Measurements from ENCODE around the gene MAGOHB.
"Not testable (repeated sequence)": the region's sequence is repeated elsewhere in the genome, so short reads cannot be mapped to it uniquely, and the experiment has no call there.

The MAGOHB gene

DNA sequence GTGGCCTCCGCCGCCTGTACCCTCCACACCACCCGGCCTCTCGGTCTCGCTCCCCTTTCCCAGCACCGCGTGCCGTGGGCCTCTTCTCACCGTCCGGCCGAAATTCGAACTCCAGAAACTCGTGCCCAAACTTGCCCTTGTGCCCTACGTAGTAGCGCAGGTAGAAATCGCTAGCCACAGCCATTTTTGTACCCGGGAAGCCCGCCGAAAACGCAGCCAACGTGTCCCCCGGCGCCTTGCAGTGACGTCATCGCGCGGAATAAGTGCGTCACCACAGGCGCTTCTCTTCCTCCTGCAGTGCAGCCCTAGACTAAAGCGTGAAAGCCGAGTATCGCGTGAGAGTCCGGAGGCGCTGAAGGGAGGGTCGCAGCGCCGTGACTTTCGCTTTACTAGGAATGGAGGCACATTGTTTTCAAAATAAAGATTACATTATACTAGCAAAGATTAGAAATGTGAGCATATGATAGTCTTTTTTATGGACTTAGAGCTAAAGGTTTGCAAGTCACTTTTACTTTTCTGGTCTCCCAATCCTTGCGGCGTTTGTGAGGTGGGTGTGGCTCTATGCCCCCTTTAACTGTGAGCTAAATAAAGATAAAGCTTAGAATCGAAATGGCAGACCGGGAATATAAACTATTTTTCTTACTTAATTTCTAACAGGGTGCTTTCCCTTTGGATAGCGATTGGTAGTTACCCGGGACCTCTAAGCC, at the start of gene MAGOHB:
TSS of gene MAGOHB (minus strand) at position 261 of the 707 bp plus-strand sequence. CDS start at position 184, 77 bp downstream.
- DNase-seq (ENCODE audit: low read depth): peak; percentile 96
- TF ChIP-seq, protein P1, sequence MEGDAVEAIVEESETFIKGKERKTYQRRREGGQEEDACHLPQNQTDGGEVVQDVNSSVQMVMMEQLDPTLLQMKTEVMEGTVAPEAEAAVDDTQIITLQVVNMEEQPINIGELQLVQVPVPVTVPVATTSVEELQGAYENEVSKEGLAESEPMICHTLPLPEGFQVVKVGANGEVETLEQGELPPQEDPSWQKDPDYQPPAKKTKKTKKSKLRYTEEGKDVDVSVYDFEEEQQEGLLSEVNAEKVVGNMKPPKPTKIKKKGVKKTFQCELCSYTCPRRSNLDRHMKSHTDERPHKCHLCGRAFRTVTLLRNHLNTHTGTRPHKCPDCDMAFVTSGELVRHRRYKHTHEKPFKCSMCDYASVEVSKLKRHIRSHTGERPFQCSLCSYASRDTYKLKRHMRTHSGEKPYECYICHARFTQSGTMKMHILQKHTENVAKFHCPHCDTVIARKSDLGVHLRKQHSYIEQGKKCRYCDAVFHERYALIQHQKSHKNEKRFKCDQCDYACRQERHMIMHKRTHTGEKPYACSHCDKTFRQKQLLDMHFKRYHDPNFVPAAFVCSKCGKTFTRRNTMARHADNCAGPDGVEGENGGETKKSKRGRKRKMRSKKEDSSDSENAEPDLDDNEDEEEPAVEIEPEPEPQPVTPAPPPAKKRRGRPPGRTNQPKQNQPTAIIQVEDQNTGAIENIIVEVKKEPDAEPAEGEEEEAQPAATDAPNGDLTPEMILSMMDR (conservative IDR thresholded peaks at IDR 0.05; ENCODE audit: low read length): no peak
- peak within 1 kb of the TSS; percentile 88 for H3K4me3 ChIP-seq (ENCODE audit: low read length)

- no peak overlapping the region for H3K4me3 ChIP-seq (ENCODE audit: low read length)
- peak; percentile 55 for DNase-seq (ENCODE audit: low read depth)
- TF ChIP-seq, protein P1 (conservative IDR thresholded peaks at IDR 0.05; ENCODE audit: low read length): no peak
Measured at GRCh38 chr12:10661338-10661737, 47.9 kb upstream of the MAGOHB start.

DNA sequence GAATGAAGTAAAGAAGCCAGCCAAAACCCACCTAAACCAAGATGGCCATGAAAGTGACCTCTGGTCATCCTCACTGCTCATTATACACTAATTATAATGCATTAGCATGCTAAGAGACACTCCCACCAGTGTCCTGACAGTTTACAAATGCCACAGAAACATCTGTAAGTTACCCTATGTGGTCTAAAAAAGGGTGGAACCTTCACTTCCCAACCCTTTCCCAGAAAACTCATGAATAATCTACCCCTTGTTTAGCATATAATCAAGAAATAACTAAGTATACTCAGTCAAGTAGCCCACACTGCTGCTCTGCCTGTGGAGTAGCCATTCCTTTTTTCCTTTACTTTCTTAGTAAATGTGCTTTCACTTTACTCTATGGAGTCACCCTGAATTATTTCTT, 40.6 kb upstream of the MAGOHB start:
- TF ChIP-seq, protein P1 (conservative IDR thresholded peaks at IDR 0.05; ENCODE audit: low read length): no peak

DNA sequence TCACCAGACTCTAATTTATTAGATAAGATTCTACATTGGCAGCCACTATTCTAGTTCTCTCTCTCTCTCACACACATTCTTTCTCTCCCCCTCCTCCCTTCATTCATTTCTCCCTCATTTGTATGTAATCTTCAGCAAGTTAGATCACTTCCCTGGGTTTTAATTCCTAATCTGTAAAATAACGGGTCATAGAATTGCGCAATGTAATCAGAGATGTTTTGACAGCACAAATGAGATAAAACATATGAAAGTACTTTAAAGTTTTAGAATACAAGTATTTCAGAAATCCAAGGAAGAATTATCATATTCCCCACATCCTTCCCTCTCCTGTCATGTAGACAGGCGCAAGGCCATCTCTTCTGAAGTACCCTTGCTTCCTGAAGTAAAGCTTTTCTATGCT, 38.8 kb upstream of the MAGOHB start:
- DNase-seq (ENCODE audit: low read depth): no peak
- TF ChIP-seq, protein P1 (conservative IDR thresholded peaks at IDR 0.05; ENCODE audit: low read length): no peak
- H3K4me3 ChIP-seq (ENCODE audit: low read length): no peak overlapping the region

More for the DNA sequence above, 40.6 kb upstream of the MAGOHB start:
- no peak for DNase-seq (ENCODE audit: low read depth)
- H3K4me3 ChIP-seq (ENCODE audit: low read length): no peak overlapping the region

GRCh38 chr12:10646576-10646975, 33.2 kb upstream of the MAGOHB start:
- not testable (repeated sequence) for H3K4me3 ChIP-seq (ENCODE audit: low read length); DNase-seq (ENCODE audit: low read depth)

GRCh38 chr12:10645910-10646309, 32.5 kb upstream of the MAGOHB start:
- no peak overlapping the region for H3K4me3 ChIP-seq (ENCODE audit: low read length)
- TF ChIP-seq, protein P1 (conservative IDR thresholded peaks at IDR 0.05; ENCODE audit: low read length): no peak
- DNase-seq (ENCODE audit: low read depth): no peak

DNA sequence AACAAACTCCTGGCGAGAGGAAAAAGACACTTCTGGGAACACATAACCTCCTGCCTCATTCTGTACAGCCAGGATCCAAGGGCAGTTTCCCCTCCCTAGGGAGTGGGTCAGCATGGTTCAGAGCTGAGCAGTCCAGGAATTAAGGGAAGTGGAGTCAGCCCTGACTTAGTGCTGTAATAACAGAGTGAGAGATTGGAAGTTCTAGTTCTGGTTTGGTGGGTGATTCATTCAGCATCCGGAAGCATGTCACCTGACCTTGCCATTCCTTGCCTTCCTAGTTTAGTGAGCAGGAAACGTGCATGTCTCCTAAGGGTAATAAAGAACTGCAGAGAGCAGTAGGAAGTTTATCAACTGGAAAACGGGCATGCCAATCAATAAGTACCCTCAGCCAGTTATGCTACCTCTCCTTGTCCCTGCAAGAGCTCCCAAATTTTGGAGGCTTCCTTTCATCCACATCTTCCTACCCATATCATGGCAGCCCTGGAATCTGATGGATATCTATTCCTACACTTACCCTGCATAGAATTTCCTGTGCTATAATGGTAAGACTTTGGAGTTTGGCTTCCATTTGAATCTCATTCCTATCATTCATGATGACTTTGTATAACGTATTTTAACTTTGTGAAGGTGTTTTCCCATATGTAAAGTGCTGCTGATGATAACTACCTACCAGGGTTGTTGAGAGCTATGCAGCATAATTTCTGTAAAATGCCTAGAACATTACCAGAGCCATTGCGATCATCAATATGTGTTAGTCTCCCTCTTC, 28.5 kb upstream of the MAGOHB start:
- peak; percentile 54 for DNase-seq (ENCODE audit: low read depth)
- H3K4me3 ChIP-seq (ENCODE audit: low read length): no peak overlapping the region
- TF ChIP-seq, protein P1 (conservative IDR thresholded peaks at IDR 0.05; ENCODE audit: low read length): no peak

Data from AG10803 (cell line).